ENCODE data around the gene FALEC.

The FALEC gene

GRCh38 chr1:150512846-150513245 is 2.7 kb upstream of the FALEC start:
- FAIRE-seq, result no peak

GRCh38 chr1:150513351-150513791 is 2.2 kb upstream of the FALEC start:
- FAIRE-seq, result no peak

- FAIRE-seq, result no peak
These were observed 1.3 kb upstream of the FALEC start for GRCh38 chr1:150514260-150514659.

- no peak for FAIRE-seq
These were observed 632 bp upstream of the FALEC start for GRCh38 chr1:150514913-150515327.

- no peak for FAIRE-seq
These were observed 569 bp downstream of the FALEC start for GRCh38 chr1:150516050-150516591.

GRCh38 chr1:150516616-150517015 is 1.1 kb downstream of the FALEC start:
- peak; percentile 92 for FAIRE-seq

- FAIRE-seq, result no peak
These were observed 5.8 kb downstream of the FALEC start for GRCh38 chr1:150521196-150521968.

GRCh38 chr1:150525348-150525747 is 9.8 kb downstream of the FALEC start:
- no peak for FAIRE-seq

- FAIRE-seq, result no peak
These were observed 12.6 kb downstream of the FALEC start for GRCh38 chr1:150528196-150528595.

- FAIRE-seq, result no peak
These were observed 13.5 kb downstream of the FALEC start for GRCh38 chr1:150529017-150529416.

GRCh38 chr1:150530491-150531159 is 15.1 kb downstream of the FALEC start:
- no peak for FAIRE-seq

GRCh38 chr1:150532860-150533259 is 17.3 kb downstream of the FALEC start:
- FAIRE-seq, result no peak

- FAIRE-seq, result no peak
These were observed 18.4 kb downstream of the FALEC start for GRCh38 chr1:150534002-150534401.

GRCh38 chr1:150535511-150536287 is 20.1 kb downstream of the FALEC start:
- no peak for FAIRE-seq

GRCh38 chr1:150536836-150537731 is 21.5 kb downstream of the FALEC start:
- no peak for FAIRE-seq

GRCh38 chr1:150537732-150538684 is 22.5 kb downstream of the FALEC start:
- no peak for FAIRE-seq

- no peak for FAIRE-seq
These were observed 28.1 kb downstream of the FALEC start for GRCh38 chr1:150543500-150544143.

- FAIRE-seq, result no peak
These were observed 28.7 kb downstream of the FALEC start for GRCh38 chr1:150544204-150544603.

GRCh38 chr1:150545486-150546032 is 30.0 kb downstream of the FALEC start:
- no peak for FAIRE-seq

GRCh38 chr1:150546294-150546937 is 30.9 kb downstream of the FALEC start:
- FAIRE-seq, result no peak

All from G401.6 (cell line).